H9 (cell line): Measurements from ENCODE around the gene ZBTB38. TPM values are rescaled to one million over a fixed set of nuclear protein-coding genes. Genes with fewer than 3 reads are reported as not detected.

Experiments used
- DNase-seq: peaks from one replicate; pipeline ENCODE4 v3.0.0-alpha.2; 2017
- H2AFZ ChIP-seq: one replicate; pipeline ENCODE4 v1.6.1; 2013; ENCODE audit warnings: mild to moderate bottlenecking, low read length, control low read depth, moderate library complexity
- H2AK5ac ChIP-seq: 2 replicates; pipeline ENCODE4 v1.6.1; 2013; ENCODE audit warnings: low read length, control low read depth, mixed read lengths; ENCODE audit not compliant: insufficient read length
- H2BK120ac ChIP-seq: one replicate; pipeline ENCODE4 v1.6.1; 2013; ENCODE audit warnings: low read depth, mild to moderate bottlenecking, low read length, control low read depth, inconsistent platforms; ENCODE audit not compliant: poor library complexity, severe bottlenecking
- H2BK12ac ChIP-seq: 2 replicates; pipeline ENCODE4 v1.6.1; 2013; ENCODE audit warnings: low read length, control low read depth, mixed read lengths, low read depth; ENCODE audit not compliant: insufficient read length
- H2BK15ac ChIP-seq: 2 replicates; pipeline ENCODE4 v1.6.1; 2013; ENCODE audit warnings: low read depth, low read length, control low read depth
- H2BK20ac ChIP-seq: one replicate; pipeline ENCODE4 v1.6.1; 2013; ENCODE audit warnings: low read depth, mild to moderate bottlenecking, low read length, control low read depth, inconsistent platforms; ENCODE audit not compliant: poor library complexity, severe bottlenecking
- H2BK5ac ChIP-seq: 2 replicates; pipeline ENCODE4 v1.6.1; 2013; ENCODE audit warnings: low read length, control low read depth, mixed read lengths; ENCODE audit not compliant: insufficient read length
- H3K14ac ChIP-seq: 2 replicates; pipeline ENCODE4 v1.6.1; 2013; ENCODE audit warnings: low read length, control low read depth; ENCODE audit not compliant: insufficient read depth
- H3K18ac ChIP-seq: 2 replicates; pipeline ENCODE4 v1.6.1; 2013; ENCODE audit warnings: low read depth, mild to moderate bottlenecking, mixed read lengths, low read length, control low read depth; ENCODE audit not compliant: insufficient read length
- H3K23ac ChIP-seq: 2 replicates; pipeline ENCODE4 v1.6.1; 2013; ENCODE audit warnings: low read length, control low read depth, mixed read lengths, low read depth; ENCODE audit not compliant: insufficient read length
- H3K23me2 ChIP-seq: 2 replicates; pipeline ENCODE4 v1.6.1; 2013; ENCODE audit warnings: low read depth, mild to moderate bottlenecking, mixed read lengths, low read length, control low read depth; ENCODE audit not compliant: insufficient read length, poor library complexity, severe bottlenecking
- H3K27ac ChIP-seq: 2 replicates; pipeline ENCODE4 v1.5.1; 2013; ENCODE audit warnings: low read length, control low read depth, mixed read lengths, low read depth; ENCODE audit not compliant: insufficient read length
- H3K27me3 ChIP-seq: 2 replicates; pipeline ENCODE4 v1.6.1; 2013; ENCODE audit warnings: low read length, control low read depth, inconsistent platforms; ENCODE audit not compliant: insufficient read depth
- H3K4ac ChIP-seq: 2 replicates; pipeline ENCODE4 v1.6.1; 2013; ENCODE audit warnings: low read depth, mild to moderate bottlenecking, control low read depth, inconsistent platforms, low read length, moderate library complexity
- H3K4me1 ChIP-seq: 2 replicates; pipeline ENCODE4 v1.6.1; 2013; ENCODE audit warnings: low read length, control low read depth, inconsistent platforms; ENCODE audit not compliant: insufficient read depth
- H3K4me2 ChIP-seq: 2 replicates; pipeline ENCODE4 v1.6.1; 2013; ENCODE audit warnings: low read length, control low read depth, mixed read lengths; ENCODE audit not compliant: insufficient read length, insufficient read depth
- H3K56ac ChIP-seq: 2 replicates; pipeline ENCODE4 v1.6.1; 2013; ENCODE audit warnings: low read depth, mild to moderate bottlenecking, mixed read lengths, low read length, control low read depth; ENCODE audit not compliant: insufficient read length
- H3K79me1 ChIP-seq: 2 replicates; pipeline ENCODE4 v1.6.1; 2013; ENCODE audit warnings: low read depth, mild to moderate bottlenecking, moderate library complexity, low read length, control low read depth, inconsistent platforms; ENCODE audit not compliant: insufficient read depth, poor library complexity, severe bottlenecking
- H3K79me2 ChIP-seq: 2 replicates; pipeline ENCODE4 v1.6.1; 2013; ENCODE audit warnings: low read length, control low read depth, inconsistent platforms; ENCODE audit not compliant: insufficient read depth
- H3K9ac ChIP-seq: 2 replicates; pipeline ENCODE4 v1.6.1; 2013; ENCODE audit warnings: low read length, control low read depth, mixed read lengths; ENCODE audit not compliant: insufficient read length; ENCODE audit errors: extremely low read depth
- H3K9me3 ChIP-seq: one replicate; pipeline ENCODE4 v1.6.1; 2013; ENCODE audit warnings: low read depth, low read length, inconsistent platforms; ENCODE audit not compliant: control insufficient read depth
- H3T11ph ChIP-seq: one replicate; pipeline ENCODE4 v1.6.1; 2013; ENCODE audit warnings: mild to moderate bottlenecking, low read length, control low read depth, inconsistent platforms
- H4K20me1 ChIP-seq: one replicate; pipeline ENCODE4 v1.6.1; 2013; ENCODE audit not compliant: control insufficient read depth, insufficient read length, insufficient read depth
- H4K5ac ChIP-seq: 2 replicates; pipeline ENCODE4 v1.6.1; 2013; ENCODE audit warnings: low read depth, mild to moderate bottlenecking, mixed read lengths, low read length, control low read depth; ENCODE audit not compliant: insufficient read length
- H4K8ac ChIP-seq: replicated peaks from 2 replicates; pipeline ENCODE4 v1.6.1; 2013; ENCODE audit warnings: low read length, control low read depth, mixed read lengths, low read depth; ENCODE audit not compliant: insufficient read length
- H4K91ac ChIP-seq: 2 replicates; pipeline ENCODE4 v1.6.1; 2013; ENCODE audit warnings: low read depth, mild to moderate bottlenecking, moderate library complexity, mixed read lengths, low read length, control low read depth; ENCODE audit not compliant: insufficient read length
- H3K27ac Mint-ChIP-seq, 3 experiments: 2 replicates in 2 of 3; 3 replicates in 1 of 3; pipeline ENCODE4 v1.8.0; 2020 to 2021; ENCODE audit warnings: mixed read lengths in 3 of 3, mild to moderate bottlenecking in 1 of 3, moderate library complexity in 1 of 3
- H3K27me3 Mint-ChIP-seq: 2 replicates; pipeline ENCODE4 v1.8.0; 2021; ENCODE audit warnings: low read depth, mild to moderate bottlenecking, moderate library complexity, mixed read lengths
- H3K36me3 Mint-ChIP-seq, 3 experiments: 2 replicates in 2 of 3; 3 replicates in 1 of 3; pipeline ENCODE4 v1.8.0; 2020 to 2021; ENCODE audit warnings: low read depth in 3 of 3, mixed read lengths in 3 of 3; ENCODE audit not compliant: insufficient read depth in 1 of 3
- H3K4me1 Mint-ChIP-seq, 2 experiments: 2 replicates each; pipeline ENCODE4 v1.8.0; 2020; ENCODE audit warnings: mixed read lengths in 2 of 2
- H3K4me3 Mint-ChIP-seq, 2 experiments: 2 replicates in 1 of 2; 3 replicates in 1 of 2; pipeline ENCODE4 v1.8.0; 2020 to 2021; ENCODE audit warnings: mild to moderate bottlenecking in 2 of 2, mixed read lengths in 2 of 2, moderate library complexity in 1 of 2
- H3K9me3 Mint-ChIP-seq, 2 experiments: 2 replicates in 1 of 2; 3 replicates in 1 of 2; pipeline ENCODE4 v1.8.0; 2020; ENCODE audit warnings: mild to moderate bottlenecking in 2 of 2, mixed read lengths in 2 of 2, moderate library complexity in 1 of 2
- CTCF ChIP-seq: fragments of 200-600 bp; sonication (generic); conservative IDR thresholded peaks from 3 replicates; pipeline ENCODE4 v1.8.0; 2021; ENCODE audit warnings: antibody characterized with exemption, mild to moderate bottlenecking
- WGBS: extraction: QIAGEN DNeasy Blood & Tissue Kit; methylation state at CpG from one replicate; pipeline ENCODE4 v1.1.7; 2013; ENCODE audit warnings: missing lambda C conversion rate, low lambda C conversion rate, mixed read lengths; ENCODE audit not compliant: insufficient read length; ENCODE audit errors: extremely low coverage; 5-methylcytosine and 5-hydroxymethylcytosine counted together
- total RNA-seq: library from RNA; stranded (reverse); gene quantifications from 2 replicates; pipeline ENCODE4 v1.2.1, GENCODE V29; 2021

Gene ZBTB38
- total RNA-seq, 1 experiment from 2014 or later: 14.6 TPM

GRCh38 chr3:141401095-141401494 is 32.8 kb downstream of the ZBTB38 start:
- WGBS: no CpG with 5 or more reads among the region's 1 CpG
- H3K9me3 ChIP-seq: peaks cover 5% of the 10 kb centered on the region
- no peak overlapping the region for H3K27ac Mint-ChIP-seq

More at GRCh38 chr3:141401095-141401494, 32.8 kb downstream of the ZBTB38 start:
- Histone ChIP-seq H3K23ac (no peak overlapping the region), H2AFZ (no peak overlapping the region), H3K18ac (no peak overlapping the region), H4K20me1 (no peaks in the 10 kb centered on the region), H2BK120ac (no peak overlapping the region), H3K4ac (no peak overlapping the region), H2BK15ac (no peak overlapping the region), H3K23me2 (no peaks in the 10 kb centered on the region), H3K9ac (no peak overlapping the region), H4K5ac (no peak overlapping the region), H2AK5ac (no peak overlapping the region), H4K91ac (no peak overlapping the region), H3K14ac (no peak overlapping the region), H3K4me2 (no peak overlapping the region), H3K79me1 (no peaks in the 10 kb centered on the region), H4K8ac (no peak overlapping the region), H3K27me3 (no peaks in the 10 kb centered on the region; the same call in 1 of the 2 replicates), H3K27ac (no peak overlapping the region), H3K56ac (no peak overlapping the region), H3K79me2 (no peaks in the 10 kb centered on the region), H2BK12ac (no peak overlapping the region), H2BK5ac (no peak overlapping the region), H2BK20ac (no peak overlapping the region), H3T11ph (no peak overlapping the region), H3K4me1 (0 out of 2 replicates have a peak, but pooled peaks cover 2% of the 10 kb centered on the region)
- peaks cover 12% of the 10 kb centered on the region in 2 experiments for H3K9me3 Mint-ChIP-seq
- H3K36me3 Mint-ChIP-seq: peaks cover 2 to 24% (median 12%) of the 10 kb centered on the region in 3 experiments; a peak in 6 of 7 replicates
- DNase-seq: no peak
- peaks cover 28 to 30% of the 10 kb centered on the region in 2 experiments for H3K4me1 Mint-ChIP-seq
- peaks cover 18% of the 10 kb centered on the region for H3K27me3 Mint-ChIP-seq
- no peak for TF ChIP-seq CTCF
- H3K4me3 Mint-ChIP-seq: peak overlapping the region; percentile 9 to 28; a peak in 2 of 5 replicates
